ENCODE results near the gene TGFBR2. TPM values are rescaled to one million over a fixed set of nuclear protein-coding genes. Genes with fewer than 3 reads are reported as not detected.
A peak's percentile ranks its signal among the peaks of the same experiment; 100 is the strongest.

Gene TGFBR2
- total and polyA plus RNA-seq, 2 experiments from 2014 or later, result 42.2 to 52.8 TPM

DNA sequence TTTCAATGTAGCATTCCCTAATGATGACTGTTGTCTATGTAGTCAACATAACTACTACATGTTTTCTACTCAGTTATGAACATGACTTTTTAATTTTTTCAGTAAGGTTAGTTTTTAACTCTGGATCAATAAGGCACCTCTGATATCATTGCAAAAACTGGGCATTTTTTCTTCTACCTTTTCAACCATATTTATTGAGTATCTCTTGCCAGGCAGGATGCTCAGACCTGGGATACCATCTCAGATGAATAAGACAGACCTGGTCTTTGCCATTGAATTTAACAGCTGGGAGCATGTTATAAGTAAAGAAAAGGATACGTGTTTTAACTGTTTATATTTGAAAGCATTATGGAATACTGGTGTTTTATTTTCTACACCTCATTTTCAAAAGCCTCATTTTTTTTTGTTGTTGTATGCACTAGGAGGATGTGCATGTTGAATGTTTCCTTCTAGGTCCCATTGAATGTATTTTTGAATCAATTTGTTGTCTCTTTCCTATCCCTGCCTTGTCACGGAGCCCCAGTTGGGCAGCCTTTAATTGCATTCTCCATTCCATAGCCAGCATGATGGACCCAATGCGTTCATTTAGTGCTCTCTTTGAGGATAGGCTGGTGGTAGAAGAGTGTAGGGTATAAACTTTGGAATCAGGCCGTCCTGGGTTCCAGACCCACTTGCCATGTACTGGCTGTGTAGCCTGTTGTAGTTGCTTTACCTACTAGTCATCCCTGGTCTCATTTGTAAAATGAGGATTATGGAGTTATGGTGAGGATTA, 3.7 kb downstream of the TGFBR2 start:
- DNase-seq (ENCODE audit: low spot score), result no peak
- peaks cover 32% of the 10 kb centered on the region for H4K20me1 ChIP-seq (ENCODE audit: insufficient read depth, poor library complexity, severe bottlenecking)
- H3K79me2 ChIP-seq, result peaks cover 85% of the 10 kb centered on the region
- no peak overlapping the region for H3K27ac ChIP-seq
- H3K9me2 ChIP-seq (replicated peaks; ENCODE audit: insufficient read depth), result no peaks in the 10 kb centered on the region
- no peak for TF ChIP-seq EZH2 (IDR thresholded peaks at IDR 0.05; ENCODE audit: borderline replicate concordance)
- TF ChIP-seq CTCF (IDR thresholded peaks at IDR 0.05; ENCODE audit: poor library complexity), result no peak
- no peak for TF ChIP-seq EZH2phosphoT487 (IDR thresholded peaks at IDR 0.05; ENCODE audit: low read depth, severe bottlenecking, unreplicated experiment)
- H3K4me2 ChIP-seq, result peak overlapping the region; percentile 84
- no peaks in the 10 kb centered on the region for H3K36me3 ChIP-seq (replicated peaks; ENCODE audit: insufficient read depth, low read depth)
- H3K27me3 ChIP-seq, result no peaks in the 10 kb centered on the region
- no peaks in the 10 kb centered on the region for H3K9me3 ChIP-seq (ENCODE audit: low read depth)
- H3K4me3 ChIP-seq, result no peak overlapping the region
- 93% methylated on average over 4 of the region's 4 CpGs for WGBS (ENCODE audit: low lambda C conversion rate, missing lambda C conversion rate)
- no peak overlapping the region for H2AFZ ChIP-seq
- peaks cover 19% of the 10 kb centered on the region for H3K4me1 ChIP-seq (ENCODE audit: insufficient read depth)

GRCh38 chr3:30610702-30611368, 4.4 kb downstream of the TGFBR2 start:
- Histone ChIP-seq H3K79me2 (peaks cover 92% of the 10 kb centered on the region), H3K36me3 (replicated peaks; ENCODE audit: insufficient read depth, low read depth) (no peaks in the 10 kb centered on the region), H3K4me1 (ENCODE audit: insufficient read depth) (peaks cover 19% of the 10 kb centered on the region), H3K27ac (no peak overlapping the region), H3K27me3 (no peaks in the 10 kb centered on the region), H4K20me1 (ENCODE audit: insufficient read depth, poor library complexity, severe bottlenecking) (peaks cover 32% of the 10 kb centered on the region), H3K4me3 (no peak overlapping the region), H3K9me2 (replicated peaks; ENCODE audit: insufficient read depth) (no peaks in the 10 kb centered on the region), H2AFZ (no peak overlapping the region), H3K9me3 (ENCODE audit: low read depth) (no peaks in the 10 kb centered on the region), H3K4me2 (peak overlapping the region; percentile 84)
- TF ChIP-seq CTCF (IDR thresholded peaks at IDR 0.05; ENCODE audit: poor library complexity) (no peak), EZH2phosphoT487 (IDR thresholded peaks at IDR 0.05; ENCODE audit: low read depth, severe bottlenecking, unreplicated experiment) (no peak), EZH2 (IDR thresholded peaks at IDR 0.05; ENCODE audit: borderline replicate concordance) (no peak)
- WGBS (ENCODE audit: low lambda C conversion rate, missing lambda C conversion rate), result 73% methylated on average over 3 of the region's 3 CpGs
- DNase-seq (ENCODE audit: low spot score), result no peak

DNA sequence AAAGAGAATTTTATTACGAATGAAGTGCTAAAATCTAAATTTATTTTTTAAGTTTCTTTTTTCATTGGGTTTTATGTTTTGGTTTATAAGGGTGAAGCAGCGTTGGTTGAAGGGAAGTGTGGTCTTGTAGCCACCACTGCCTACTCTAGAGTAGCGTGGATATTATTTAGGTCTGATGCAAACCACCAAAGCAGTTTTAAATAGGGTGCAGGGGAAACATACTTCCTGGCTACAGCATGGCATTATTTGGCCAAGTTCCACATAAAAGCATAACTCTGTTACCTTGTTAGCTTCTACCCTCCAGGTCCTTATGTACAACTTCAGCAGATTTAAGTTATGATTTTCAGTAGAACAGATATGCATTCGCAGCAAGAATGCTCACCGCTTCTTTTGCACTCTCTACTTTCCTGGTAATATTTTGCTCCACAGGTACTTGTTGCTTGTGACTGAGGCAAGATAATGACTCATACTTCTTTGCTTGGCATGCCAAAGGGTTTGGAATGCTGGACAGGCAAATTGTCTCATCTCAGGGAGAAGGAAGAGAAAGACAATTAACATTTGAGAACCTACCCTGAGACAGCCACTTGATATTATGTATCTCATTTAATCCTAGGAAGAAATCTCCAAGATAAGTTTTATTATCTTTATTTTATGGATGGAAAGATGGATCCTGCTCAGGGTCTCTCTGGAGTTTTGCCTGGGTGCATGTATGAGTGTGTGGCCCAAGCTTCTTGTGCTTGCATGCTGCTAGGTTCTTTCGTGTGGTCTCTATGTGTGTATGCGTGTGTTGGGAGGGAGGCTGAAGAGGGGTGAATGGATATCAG, 5.4 kb downstream of the TGFBR2 start:
- Histone ChIP-seq H3K36me3 (replicated peaks; ENCODE audit: insufficient read depth, low read depth) (no peaks in the 10 kb centered on the region), H3K27ac (no peak overlapping the region), H3K79me2 (peaks cover 100% of the 10 kb centered on the region), H3K4me2 (no peak overlapping the region), H3K4me3 (no peak overlapping the region), H2AFZ (no peak overlapping the region), H3K9me2 (replicated peaks; ENCODE audit: insufficient read depth) (no peaks in the 10 kb centered on the region), H4K20me1 (ENCODE audit: insufficient read depth, poor library complexity, severe bottlenecking) (peaks cover 40% of the 10 kb centered on the region), H3K27me3 (no peaks in the 10 kb centered on the region), H3K9me3 (ENCODE audit: low read depth) (no peaks in the 10 kb centered on the region), H3K4me1 (ENCODE audit: insufficient read depth) (peaks cover 25% of the 10 kb centered on the region)
- WGBS (ENCODE audit: low lambda C conversion rate, missing lambda C conversion rate), result 97% methylated on average over 7 of the region's 7 CpGs
- TF ChIP-seq CTCF (IDR thresholded peaks at IDR 0.05; ENCODE audit: poor library complexity), result no peak
- no peak for TF ChIP-seq EZH2 (IDR thresholded peaks at IDR 0.05; ENCODE audit: borderline replicate concordance)
- DNase-seq (ENCODE audit: low spot score), result no peak
